ENCODE data around the gene TRIM16. TPM values are rescaled to one million over a fixed set of nuclear protein-coding genes. Genes with fewer than 3 reads are reported as not detected.

Gene TRIM16
- total RNA-seq, 1 donor, result 56.1 TPM

Small RNA genes lying within 50 kb of the gene (small RNA-seq; reads per million reads assigned to genes)
- gene AC005838.1 (not detected), gene ZNF29P (not detected)

Other genes starting within 250 kb of the TRIM16 start
- gene CDRT4, start 216.7 kb downstream of the TRIM16 start, total RNA-seq, result 2.7 and 3.3 TPM in 2 replicates
- 24.8 and 38.4 TPM in 2 replicates for gene TVP23C, start 120.8 kb downstream of the TRIM16 start, total RNA-seq
- gene FBXW10B, start 64.6 kb downstream of the TRIM16 start, total RNA-seq, result 0.29 and 0.36 TPM in 2 replicates
- gene ZNF286A, start 15.4 kb upstream of the TRIM16 start, total RNA-seq, result 39.8 and 40.7 TPM in 2 replicates
- under 0.01 TPM in 1 of 2 replicates, not detected in the other for gene TBC1D26, start 48.0 kb upstream of the TRIM16 start, total RNA-seq

All from osteoblast (primary cell).